Measurements from ENCODE around the gene RGL2. TPM values are rescaled to one million over a fixed set of nuclear protein-coding genes. Genes with fewer than 3 reads are reported as not detected.

The RGL2 gene
- total and polyA plus RNA-seq, 10 of the 15 experiments (the other 5 are each of a cell fraction or from before 2014, with no cell fraction given), result 0.84 to 21.2 (median 6.8) TPM

DNA sequence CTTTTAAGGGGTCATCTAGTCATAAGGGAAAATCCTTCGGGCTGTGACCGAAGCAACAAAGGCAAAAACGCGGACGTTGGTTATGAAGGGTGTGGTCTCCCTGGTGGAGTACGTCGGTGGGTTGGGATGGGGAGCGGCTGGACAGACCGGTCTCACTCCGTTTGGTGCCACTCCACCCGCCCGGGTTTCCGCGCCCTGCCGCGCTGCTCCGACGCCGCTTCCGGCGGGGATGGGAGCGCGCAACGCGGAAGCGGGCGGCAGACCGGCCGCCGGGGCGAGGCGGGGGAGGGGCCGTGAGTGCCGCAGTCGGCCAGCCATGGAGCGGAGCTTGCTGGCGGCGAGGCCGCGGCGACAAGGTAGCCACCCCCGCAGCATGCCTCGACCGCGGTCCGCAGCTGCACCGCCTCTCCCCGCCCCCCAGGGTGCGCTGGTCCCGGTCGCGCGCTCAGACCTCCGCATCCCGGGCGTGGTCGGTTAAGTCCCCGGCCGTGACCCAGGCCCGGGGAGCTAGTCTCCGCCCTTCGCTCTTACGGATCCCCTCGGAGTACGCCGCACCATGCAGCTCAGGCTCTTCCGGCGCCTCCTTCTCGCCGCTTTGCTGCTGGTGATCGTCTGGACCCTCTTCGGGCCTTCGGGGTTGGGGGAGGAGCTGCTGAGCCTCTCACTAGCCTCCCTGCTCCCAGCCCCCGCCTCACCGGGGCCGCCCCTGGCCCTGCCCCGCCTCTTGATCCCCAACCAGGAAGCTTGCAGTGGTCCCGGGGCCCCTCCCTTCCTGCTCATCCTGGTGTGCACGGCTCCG, 21.7 kb downstream of the RGL2 start, which contains the start of gene B3GALT4 (continued):
- TF ChIP-seq ZBTB4 (CRISPR knock-in tag; IDR thresholded peaks at IDR 0.05) (peak; percentile 73), RBBP5 (conservative IDR thresholded peaks at IDR 0.05) (no peak), MYB (IDR thresholded peaks at IDR 0.05; ENCODE audit: borderline replicate concordance, low read depth, low read length) (no peak), RFX5 (IDR thresholded peaks at IDR 0.05; ENCODE audit: low read depth, low read length) (no peak), DPF2 (IDR thresholded peaks at IDR 0.05) (peak; percentile 91), NR2C2 (IDR thresholded peaks at IDR 0.05; ENCODE audit: borderline replicate concordance, control insufficient read depth, insufficient read length, low read depth) (no peak), IKZF2 (IDR thresholded peaks at IDR 0.05) (peak; percentile 13 to 28; a peak in 1 of 4 replicates), ZNF24 (IDR thresholded peaks at IDR 0.05) (peak; percentile 46; the same call in 1 of the 2 replicates), ASH2L (IDR thresholded peaks at IDR 0.05; ENCODE audit: borderline replicate concordance, low read depth) (no peak), JUND (IDR thresholded peaks at IDR 0.05; ENCODE audit: low read depth, low read length) (0 out of 2 replicates have a peak, but pooled peaks have one; percentile 21), NFXL1 (IDR thresholded peaks at IDR 0.05; ENCODE audit: borderline replicate concordance) (no peak), MYC (IDR thresholded peaks at IDR 0.05; ENCODE audit: insufficient read depth, insufficient read length, insufficient replicate concordance, low read length, severe bottlenecking) (peak; percentile 58), ZZZ3 (IDR thresholded peaks at IDR 0.05; ENCODE audit: control insufficient read depth, insufficient read length, low read depth) (no peak), RB1 (IDR thresholded peaks at IDR 0.05; ENCODE audit: borderline replicate concordance) (peak; percentile 76; the same call in 1 of the 2 replicates), CEBPB (IDR thresholded peaks at IDR 0.05; ENCODE audit: borderline replicate concordance in 1 of 2, low read depth in 2 of 2, low read length in 2 of 2) (no peak), EZH2 (IDR thresholded peaks at IDR 0.05; ENCODE audit: borderline replicate concordance, control insufficient read depth, low read depth, low read length) (no peak), IRF4 (IDR thresholded peaks at IDR 0.05; ENCODE audit: low read depth, low read length) (no peak)
- TF ChIP-seq, protein P1, sequence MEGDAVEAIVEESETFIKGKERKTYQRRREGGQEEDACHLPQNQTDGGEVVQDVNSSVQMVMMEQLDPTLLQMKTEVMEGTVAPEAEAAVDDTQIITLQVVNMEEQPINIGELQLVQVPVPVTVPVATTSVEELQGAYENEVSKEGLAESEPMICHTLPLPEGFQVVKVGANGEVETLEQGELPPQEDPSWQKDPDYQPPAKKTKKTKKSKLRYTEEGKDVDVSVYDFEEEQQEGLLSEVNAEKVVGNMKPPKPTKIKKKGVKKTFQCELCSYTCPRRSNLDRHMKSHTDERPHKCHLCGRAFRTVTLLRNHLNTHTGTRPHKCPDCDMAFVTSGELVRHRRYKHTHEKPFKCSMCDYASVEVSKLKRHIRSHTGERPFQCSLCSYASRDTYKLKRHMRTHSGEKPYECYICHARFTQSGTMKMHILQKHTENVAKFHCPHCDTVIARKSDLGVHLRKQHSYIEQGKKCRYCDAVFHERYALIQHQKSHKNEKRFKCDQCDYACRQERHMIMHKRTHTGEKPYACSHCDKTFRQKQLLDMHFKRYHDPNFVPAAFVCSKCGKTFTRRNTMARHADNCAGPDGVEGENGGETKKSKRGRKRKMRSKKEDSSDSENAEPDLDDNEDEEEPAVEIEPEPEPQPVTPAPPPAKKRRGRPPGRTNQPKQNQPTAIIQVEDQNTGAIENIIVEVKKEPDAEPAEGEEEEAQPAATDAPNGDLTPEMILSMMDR (IDR thresholded peaks at IDR 0.05 in 2 of 3, conservative IDR thresholded peaks at IDR 0.05 in 1 of 3; ENCODE audit: control insufficient read depth in 2 of 3, extremely low read depth in 1 of 3, insufficient read depth in 1 of 3, low read depth in 3 of 3, low read length in 3 of 3), result peak; percentile 34 to 60 (median 47); a peak in 4 of 6 replicates
- TF ChIP-seq, protein P2, sequence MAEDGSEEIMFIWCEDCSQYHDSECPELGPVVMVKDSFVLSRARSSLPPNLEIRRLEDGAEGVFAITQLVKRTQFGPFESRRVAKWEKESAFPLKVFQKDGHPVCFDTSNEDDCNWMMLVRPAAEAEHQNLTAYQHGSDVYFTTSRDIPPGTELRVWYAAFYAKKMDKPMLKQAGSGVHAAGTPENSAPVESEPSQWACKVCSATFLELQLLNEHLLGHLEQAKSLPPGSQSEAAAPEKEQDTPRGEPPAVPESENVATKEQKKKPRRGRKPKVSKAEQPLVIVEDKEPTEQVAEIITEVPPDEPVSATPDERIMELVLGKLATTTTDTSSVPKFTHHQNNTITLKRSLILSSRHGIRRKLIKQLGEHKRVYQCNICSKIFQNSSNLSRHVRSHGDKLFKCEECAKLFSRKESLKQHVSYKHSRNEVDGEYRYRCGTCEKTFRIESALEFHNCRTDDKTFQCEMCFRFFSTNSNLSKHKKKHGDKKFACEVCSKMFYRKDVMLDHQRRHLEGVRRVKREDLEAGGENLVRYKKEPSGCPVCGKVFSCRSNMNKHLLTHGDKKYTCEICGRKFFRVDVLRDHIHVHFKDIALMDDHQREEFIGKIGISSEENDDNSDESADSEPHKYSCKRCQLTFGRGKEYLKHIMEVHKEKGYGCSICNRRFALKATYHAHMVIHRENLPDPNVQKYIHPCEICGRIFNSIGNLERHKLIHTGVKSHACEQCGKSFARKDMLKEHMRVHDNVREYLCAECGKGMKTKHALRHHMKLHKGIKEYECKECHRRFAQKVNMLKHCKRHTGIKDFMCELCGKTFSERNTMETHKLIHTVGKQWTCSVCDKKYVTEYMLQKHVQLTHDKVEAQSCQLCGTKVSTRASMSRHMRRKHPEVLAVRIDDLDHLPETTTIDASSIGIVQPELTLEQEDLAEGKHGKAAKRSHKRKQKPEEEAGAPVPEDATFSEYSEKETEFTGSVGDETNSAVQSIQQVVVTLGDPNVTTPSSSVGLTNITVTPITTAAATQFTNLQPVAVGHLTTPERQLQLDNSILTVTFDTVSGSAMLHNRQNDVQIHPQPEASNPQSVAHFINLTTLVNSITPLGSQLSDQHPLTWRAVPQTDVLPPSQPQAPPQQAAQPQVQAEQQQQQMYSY (CRISPR knock-in tag; IDR thresholded peaks at IDR 0.05), result peak; percentile 73
